Activated CD4-positive, alpha-beta T cell treated with anti-CD3 and anti-CD28 coated beads for 1 hour (primary cell): Measurements from ENCODE around the gene MANEA.
A peak's percentile ranks its signal among the peaks of the same experiment; 100 is the strongest.
"Not testable (repeated sequence)": the region's sequence is repeated elsewhere in the genome, so short reads cannot be mapped to it uniquely, and the experiment has no call there.

Source experiments
- DNase-seq: peaks from one replicate; pipeline ENCODE4 v3.0.0-alpha.2; 2020

The MANEA gene

GRCh38 chr6:95577304-95578105 is at the start of gene MANEA:
TSS of gene MANEA (plus strand) at chr6:95577535. CDS start at chr6:95586440, 8,905 bp downstream.
- peak; percentile 69 for DNase-seq

GRCh38 chr6:95529762-95530161 is 47.6 kb upstream of the MANEA start:
- DNase-seq, result no peak

GRCh38 chr6:95530176-95530819 is 47.0 kb upstream of the MANEA start:
- no peak for DNase-seq

GRCh38 chr6:95543798-95544197 is 33.5 kb upstream of the MANEA start:
- no peak for DNase-seq

GRCh38 chr6:95544517-95545225 is 32.7 kb upstream of the MANEA start:
- no peak for DNase-seq

- no peak for DNase-seq
Observed at GRCh38 chr6:95545226-95545625, 32.1 kb upstream of the MANEA start.

GRCh38 chr6:95545686-95546085 is 31.6 kb upstream of the MANEA start:
- no peak for DNase-seq

GRCh38 chr6:95546148-95546547 is 31.2 kb upstream of the MANEA start:
- DNase-seq, result no peak

GRCh38 chr6:95547043-95547442 is 30.3 kb upstream of the MANEA start:
- no peak for DNase-seq

GRCh38 chr6:95548188-95548786 is 29.0 kb upstream of the MANEA start:
- DNase-seq, result no peak

- no peak for DNase-seq
Observed at GRCh38 chr6:95551678-95552324, 25.5 kb upstream of the MANEA start.

GRCh38 chr6:95553880-95554279 is 23.5 kb upstream of the MANEA start:
- no peak for DNase-seq

- DNase-seq, result not testable (repeated sequence)
Observed at GRCh38 chr6:95560956-95561355, 16.4 kb upstream of the MANEA start.

GRCh38 chr6:95569560-95569959 is 7.8 kb upstream of the MANEA start:
- no peak for DNase-seq

- no peak for DNase-seq
Observed at GRCh38 chr6:95572098-95572497, 5.2 kb upstream of the MANEA start.

GRCh38 chr6:95574811-95575210 is 2.5 kb upstream of the MANEA start:
- DNase-seq, result no peak

- no peak for DNase-seq
Observed at GRCh38 chr6:95576218-95576997, 927 bp upstream of the MANEA start.

- DNase-seq, result no peak
Observed at GRCh38 chr6:95576998-95577303, 384 bp upstream of the MANEA start.

GRCh38 chr6:95578106-95578410 is 723 bp downstream of the MANEA start:
- DNase-seq, result no peak

GRCh38 chr6:95581073-95581472 is 3.7 kb downstream of the MANEA start:
- DNase-seq, result no peak

- DNase-seq, result not testable (repeated sequence)
Observed at GRCh38 chr6:95584226-95584625, 6.9 kb downstream of the MANEA start.

GRCh38 chr6:95587989-95588388 is 10.7 kb downstream of the MANEA start:
- no peak for DNase-seq
